ENCODE results near the gene TSPAN19.
A peak's percentile ranks its signal among the peaks of the same experiment; 100 is the strongest.

Gene TSPAN19

GRCh38 chr12:85002778-85003296 is 33.2 kb downstream of the TSPAN19 start:
- H3K4me3 ChIP-seq (ENCODE audit: low read length), result no peak overlapping the region
- no peak for DNase-seq (ENCODE audit: low read depth)
- TF ChIP-seq CTCF (conservative IDR thresholded peaks at IDR 0.05; ENCODE audit: low read length), result no peak

- H3K4me3 ChIP-seq (ENCODE audit: low read length), result no peak overlapping the region
- TF ChIP-seq CTCF (conservative IDR thresholded peaks at IDR 0.05; ENCODE audit: low read length), result no peak
- no peak for DNase-seq (ENCODE audit: low read depth)
These were observed 35.3 kb downstream of the TSPAN19 start for GRCh38 chr12:85000729-85001128.

GRCh38 chr12:84998341-84998740 is 37.7 kb downstream of the TSPAN19 start:
- no peak overlapping the region for H3K4me3 ChIP-seq (ENCODE audit: low read length)
- TF ChIP-seq CTCF (conservative IDR thresholded peaks at IDR 0.05; ENCODE audit: low read length), result no peak
- DNase-seq (ENCODE audit: low read depth), result no peak

DNA sequence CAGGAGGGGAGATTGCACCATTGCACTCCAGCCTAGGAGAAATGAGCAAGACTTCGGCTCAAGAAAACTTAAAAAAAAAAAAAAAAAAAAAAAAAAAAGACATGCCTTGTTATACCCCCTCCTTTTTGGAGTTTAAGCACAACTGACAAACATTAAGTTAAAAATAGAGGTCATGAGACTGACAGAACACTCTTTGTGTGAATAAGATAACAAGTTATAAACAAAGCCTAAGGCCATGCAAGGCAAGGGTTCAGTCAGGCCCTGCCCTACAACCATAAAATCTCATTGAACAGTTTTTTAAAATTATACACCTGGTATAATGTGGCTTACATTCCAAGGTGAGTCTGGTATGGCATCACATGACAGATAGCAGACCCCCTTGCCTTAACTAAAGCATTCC is 39.3 kb downstream of the TSPAN19 start:
- no peak for TF ChIP-seq CTCF (conservative IDR thresholded peaks at IDR 0.05; ENCODE audit: low read length)
- no peak for DNase-seq (ENCODE audit: low read depth)
- no peak overlapping the region for H3K4me3 ChIP-seq (ENCODE audit: low read length)

- TF ChIP-seq CTCF (conservative IDR thresholded peaks at IDR 0.05; ENCODE audit: low read length), result no peak
These were observed 40.4 kb downstream of the TSPAN19 start for GRCh38 chr12:84995641-84996040.

GRCh38 chr12:84994426-84994825 is 41.7 kb downstream of the TSPAN19 start:
- no peak for TF ChIP-seq CTCF (conservative IDR thresholded peaks at IDR 0.05; ENCODE audit: low read length)
- no peak for DNase-seq (ENCODE audit: low read depth)
- H3K4me3 ChIP-seq (ENCODE audit: low read length), result no peak overlapping the region

More at GRCh38 chr12:84995641-84996040, 40.4 kb downstream of the TSPAN19 start:
- H3K4me3 ChIP-seq (ENCODE audit: low read length), result no peak overlapping the region
- DNase-seq (ENCODE audit: low read depth), result no peak

DNA sequence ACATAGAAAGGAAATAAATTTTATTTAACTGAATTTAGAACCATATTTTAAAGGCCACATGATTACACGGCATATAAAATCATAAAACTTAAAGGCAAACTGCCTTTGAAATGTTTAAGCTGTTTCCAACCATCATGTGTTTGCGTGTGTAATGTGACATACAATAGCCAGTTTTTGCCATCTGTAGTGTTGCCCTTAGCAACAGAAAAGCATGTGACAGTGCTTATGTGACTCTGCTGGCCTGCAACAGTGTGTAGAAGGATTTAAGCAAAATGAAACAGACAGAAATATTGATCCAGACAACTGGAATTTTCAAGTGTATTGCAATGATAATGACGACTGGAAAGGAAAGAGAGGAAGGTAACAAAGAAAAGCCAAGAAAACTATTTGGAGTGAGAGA is 49.5 kb downstream of the TSPAN19 start:
- peak; percentile 13 for DNase-seq (ENCODE audit: low read depth)
- H3K4me3 ChIP-seq (ENCODE audit: low read length), result no peak overlapping the region
- TF ChIP-seq CTCF (conservative IDR thresholded peaks at IDR 0.05; ENCODE audit: low read length), result no peak

Data from AG10803 (cell line).